Activated CD4-positive, CD25-positive, alpha-beta regulatory T cell treated with anti-CD3 and anti-CD28 coated beads, Interleukin-2, amount 50 U/mL, for 72 hours (primary cell): ENCODE data around the gene FNDC10.
A peak's percentile ranks its signal among the peaks of the same experiment; 100 is the strongest.
"Not testable (repeated sequence)": the region's sequence is repeated elsewhere in the genome, so short reads cannot be mapped to it uniquely, and the experiment has no call there.

ENCODE experiments used
- DNase-seq: peaks from one replicate; pipeline ENCODE4 v3.0.0; 2021

Gene FNDC10

DNA sequence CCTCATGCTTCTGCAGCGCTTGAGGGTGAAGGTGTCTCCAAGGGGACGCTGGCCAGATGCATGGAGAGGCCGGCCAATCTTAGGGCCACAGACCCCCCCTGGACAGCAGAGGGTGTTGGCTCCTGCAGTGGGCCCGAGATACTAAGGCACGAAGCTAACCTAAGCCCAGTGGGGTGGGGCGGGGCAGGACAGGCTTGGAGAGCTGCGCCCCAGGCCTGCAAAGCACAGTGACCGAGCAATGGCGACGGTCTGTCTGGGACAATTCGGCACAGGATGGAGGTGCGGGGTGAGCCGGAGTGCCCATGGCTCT is 1.3 kb downstream of the FNDC10 start:
- DNase-seq: no peak

GRCh38 chr1:1598051-1598719 is 1.8 kb downstream of the FNDC10 start:
- DNase-seq: no peak

GRCh38 chr1:1597275-1597930 is 2.5 kb downstream of the FNDC10 start:
- no peak for DNase-seq

- no peak for DNase-seq
Measured at GRCh38 chr1:1596493-1597274, 3.3 kb downstream of the FNDC10 start.

- DNase-seq: not testable (repeated sequence)
Measured at GRCh38 chr1:1595341-1595740, 4.6 kb downstream of the FNDC10 start.

- DNase-seq: no peak
Measured at GRCh38 chr1:1594602-1595260, 5.2 kb downstream of the FNDC10 start.

DNA sequence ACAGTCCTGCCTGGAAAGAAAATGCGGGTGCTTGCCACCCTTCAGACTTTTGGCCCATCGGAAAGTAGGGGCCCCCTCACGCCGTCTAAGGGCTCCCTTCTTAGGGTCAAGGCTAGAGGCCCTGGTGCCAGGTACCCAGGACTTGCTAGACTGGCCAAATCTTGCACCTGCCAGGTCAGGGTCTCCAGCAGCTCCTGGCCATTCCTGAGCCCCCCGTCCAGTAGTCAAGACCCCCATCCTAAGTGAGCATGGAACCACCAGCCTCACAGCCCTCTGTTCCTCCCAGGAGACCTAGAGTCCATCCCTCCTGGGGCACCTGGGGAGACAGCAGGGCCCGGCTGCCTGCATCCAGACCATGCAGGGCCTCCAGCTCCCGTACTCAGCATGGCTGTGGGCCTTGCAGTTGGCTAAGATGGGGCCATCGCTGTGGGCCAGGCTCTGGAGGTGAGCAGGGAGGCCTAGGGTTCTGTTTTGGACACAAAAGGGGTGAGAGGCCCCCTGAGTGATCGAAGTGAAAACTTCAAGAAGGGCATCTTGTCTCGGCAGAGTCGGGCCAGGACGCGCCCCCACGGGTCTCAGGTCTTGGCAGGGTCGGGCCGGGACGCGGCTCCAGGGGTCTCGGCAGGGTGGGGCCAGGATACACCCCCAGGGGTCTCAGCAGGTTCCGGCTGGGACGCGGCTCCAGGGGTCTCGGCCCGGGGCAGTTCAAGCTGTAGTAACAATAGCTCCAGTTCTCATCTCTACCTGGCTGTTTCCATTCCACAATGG is 5.9 kb downstream of the FNDC10 start:
- no peak for DNase-seq

GRCh38 chr1:1591452-1591851 is 8.5 kb downstream of the FNDC10 start:
- DNase-seq: no peak

GRCh38 chr1:1583347-1584010 is 16.5 kb downstream of the FNDC10 start:
- DNase-seq: no peak

DNA sequence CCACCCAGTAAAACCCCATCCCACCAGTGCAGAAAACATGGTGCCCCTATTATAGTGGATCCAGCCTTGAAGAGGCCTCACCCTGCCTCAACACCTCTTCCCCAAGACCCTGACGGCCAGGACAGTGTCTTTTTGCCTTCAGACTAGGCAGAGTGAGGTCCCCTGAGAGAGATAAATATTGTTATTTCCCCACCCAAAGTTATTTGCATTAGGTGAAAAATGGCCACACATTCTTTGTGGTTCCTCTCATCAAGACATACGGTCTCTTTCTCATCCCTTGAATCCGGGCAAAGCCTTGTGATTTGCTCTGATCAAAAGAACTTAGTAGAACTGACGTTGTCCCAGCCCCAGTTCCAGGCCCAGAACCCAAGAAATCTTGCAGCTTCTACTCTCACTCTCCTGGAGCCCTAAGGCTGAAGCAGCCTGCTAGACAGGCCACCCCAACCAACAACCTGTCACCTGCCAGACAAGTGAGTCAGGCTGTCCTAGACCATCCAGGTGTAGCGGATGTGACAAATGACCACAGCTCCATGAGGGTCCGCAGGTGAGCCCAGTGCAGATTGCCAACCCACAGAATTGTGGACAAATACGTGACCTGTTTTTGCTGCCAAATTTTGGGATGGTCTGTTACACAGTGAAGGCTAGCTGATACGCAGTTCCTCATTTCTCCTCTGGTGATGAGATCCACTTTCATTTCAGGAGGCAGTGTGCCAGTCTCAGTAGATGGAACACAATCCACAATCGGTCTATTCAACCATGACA is 17.2 kb downstream of the FNDC10 start:
- DNase-seq: no peak

DNA sequence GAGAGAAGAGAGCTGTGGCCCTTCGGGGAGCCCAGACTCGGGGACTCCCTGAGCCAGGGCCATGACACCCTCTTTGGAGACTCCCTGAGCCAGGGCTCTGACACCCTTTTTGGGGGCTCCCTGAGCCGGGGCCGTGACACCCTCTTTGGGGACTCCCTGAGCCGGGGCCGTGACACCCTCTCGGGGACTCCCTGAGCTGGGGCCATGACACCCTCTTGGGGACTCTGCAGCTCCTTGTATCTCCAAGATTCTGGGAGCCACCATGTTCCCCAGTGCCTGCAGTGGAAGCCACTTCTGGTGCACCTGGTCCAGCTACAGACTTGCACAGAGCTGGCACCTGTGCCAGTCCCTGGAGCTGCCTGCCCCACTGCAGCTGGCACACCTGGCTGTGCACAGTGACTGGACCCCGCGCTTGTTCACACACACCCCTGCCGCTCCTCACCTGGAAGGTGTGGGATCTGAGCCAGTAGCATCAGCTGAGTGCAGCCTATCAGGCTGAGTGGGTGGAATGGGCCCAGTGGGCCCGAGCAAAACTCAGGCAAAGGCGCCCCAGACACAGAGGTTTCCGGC is 21.5 kb downstream of the FNDC10 start:
- DNase-seq: no peak

GRCh38 chr1:1577367-1578011 is 22.4 kb downstream of the FNDC10 start:
- no peak for DNase-seq

DNA sequence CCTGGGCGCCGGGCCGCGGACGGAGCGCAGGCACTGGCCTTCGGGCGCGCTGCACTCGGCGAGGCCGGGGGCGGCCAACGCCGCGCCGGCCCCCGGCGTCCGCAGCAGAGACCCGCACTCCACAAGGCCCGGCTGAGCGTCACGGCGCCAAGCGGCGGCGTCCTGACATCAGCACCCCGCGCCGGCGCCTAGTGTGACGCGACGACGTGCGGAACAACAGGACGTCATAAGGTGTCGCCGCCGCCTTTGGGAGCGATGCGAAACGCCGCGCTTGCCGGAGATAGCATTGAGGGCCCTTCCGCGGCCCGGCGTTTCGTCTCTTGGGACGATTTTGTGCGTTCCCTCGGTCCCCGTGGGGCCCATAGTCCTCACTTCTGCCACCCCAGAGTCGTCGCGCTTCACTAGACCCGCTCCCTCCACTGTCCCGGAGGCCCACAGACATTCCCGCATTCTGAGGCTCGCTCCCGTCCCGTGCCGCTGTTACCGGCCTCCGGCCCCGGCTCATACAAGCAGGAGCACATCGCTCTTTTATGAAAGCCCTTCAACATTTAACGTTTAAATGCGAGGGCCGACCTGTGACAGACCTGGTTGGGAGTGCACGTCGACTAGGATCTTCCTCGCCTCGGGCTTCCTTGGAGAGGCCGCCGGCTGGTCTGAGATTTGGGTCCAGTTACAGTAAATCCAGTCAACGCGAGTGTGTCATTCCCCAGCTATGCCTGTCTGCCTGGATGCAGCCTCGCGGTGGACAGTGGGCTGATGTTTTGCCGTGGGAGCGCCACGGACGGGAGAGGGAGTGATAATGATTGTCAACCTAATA is 25.0 kb downstream of the FNDC10 start, which contains the start of gene SSU72:
Gene SSU72 (minus strand): TSS at position 143 of the 817 bp plus-strand sequence. CDS start 306 bp downstream, outside the sequence.
- peak; percentile 92 for DNase-seq

DNA sequence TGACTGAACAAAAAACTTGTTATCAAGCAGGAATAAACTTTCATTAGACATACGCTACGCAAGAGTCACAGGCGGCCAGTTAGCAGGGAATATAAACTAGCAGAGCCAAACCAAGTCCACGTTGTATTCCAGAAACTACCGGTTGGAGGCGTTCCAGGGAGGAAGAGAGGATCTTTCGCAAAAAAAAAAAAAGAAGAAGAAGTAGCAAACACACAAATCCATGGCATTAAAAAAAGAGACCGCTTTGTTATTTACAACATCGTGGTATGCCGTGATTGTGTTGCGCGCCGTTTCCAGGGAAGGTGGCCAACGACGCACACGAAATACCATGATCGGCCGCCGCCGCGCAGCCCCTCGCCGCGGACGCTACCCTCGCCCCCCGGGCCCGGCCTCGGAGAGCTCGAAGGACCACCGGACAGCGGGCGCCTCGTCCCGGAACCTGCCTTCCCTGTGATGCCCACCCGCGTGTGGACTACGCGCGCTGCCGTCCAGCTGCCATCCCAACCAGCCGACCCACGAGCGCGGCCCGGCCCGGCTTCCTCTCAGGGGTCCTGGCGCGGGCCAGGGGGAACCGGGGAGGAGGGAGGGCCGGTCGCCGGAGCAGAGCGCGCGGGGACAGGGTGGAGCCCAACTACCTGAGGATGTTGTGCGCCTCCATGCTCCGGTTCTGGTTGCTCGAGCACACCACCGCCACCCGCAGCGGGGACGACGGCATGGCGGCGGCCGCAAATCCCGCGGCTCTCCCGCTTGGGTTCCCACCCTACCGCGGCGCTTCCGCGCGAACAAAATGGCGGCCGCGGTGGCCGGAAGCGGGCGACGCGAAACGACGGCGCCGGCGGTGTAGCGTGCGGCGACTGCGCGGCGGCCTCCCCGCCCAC is 25.9 kb downstream of the FNDC10 start:
- DNase-seq: peak; percentile 81

- no peak for DNase-seq
Measured at GRCh38 chr1:1569341-1569740, 30.6 kb downstream of the FNDC10 start.

- DNase-seq: no peak
Measured at GRCh38 chr1:1567891-1568291, 32.0 kb downstream of the FNDC10 start.

GRCh38 chr1:1567152-1567875 is 32.6 kb downstream of the FNDC10 start:
- no peak for DNase-seq

- DNase-seq: no peak
Measured at GRCh38 chr1:1565340-1565739, 34.6 kb downstream of the FNDC10 start.
